Endothelial cell of umbilical vein (primary cell): ENCODE measurements around the gene ZMIZ1. TPM values are rescaled to one million over a fixed set of nuclear protein-coding genes. Genes with fewer than 3 reads are reported as not detected.

Source experiments
- BruUV-seq: library from RNA; stranded (reverse); fragments of 400-500 nt; replicated peaks from 2 replicates; lab custom pipeline; 2021; lab: Mats Ljungman, UMichigan
- CTCF ChIA-PET: fragments of 300-600, 350-600 bp; sonication (Branson Sonifier 250); formaldehyde crosslinking; loops from one replicate; lab custom pipeline; 2021; ENCODE audit warnings: antibody characterized with exemption, inconsistent platforms; lab: Charles Lee
- POLR2A ChIA-PET: fragments of 300-600, 350-600 bp; sonication (Branson Sonifier 250); formaldehyde crosslinking; loops from one replicate; lab custom pipeline; 2021; ENCODE audit warnings: antibody characterized with exemption, inconsistent platforms; lab: Charles Lee
- DNase-seq: peaks from one replicate; pipeline ENCODE4 v3.0.0-alpha.2; 2011; ENCODE audit warnings: low read depth, low spot score
- FAIRE-seq: peaks from 2 replicates; lab custom pipeline; 2011; peaks lifted over from hg19 to GRCh38; lab: Jason Lieb, UNC
- H2AFZ ChIP-seq: 2 replicates; pipeline ENCODE4 v1.6.0; 2012; ENCODE audit warnings: low read depth, low read length, control low read depth, inconsistent platforms
- H3K27ac ChIP-seq: 2 replicates; pipeline ENCODE4 v1.5.1; 2011; ENCODE audit warnings: low read depth, mild to moderate bottlenecking, control low read depth, low read length, moderate library complexity; ENCODE audit not compliant: insufficient read depth
- H3K27me3 ChIP-seq, 2 experiments: 2 replicates each; pipeline versions ENCODE4 v1.6.0 to v1.6.1; 2011; ENCODE audit warnings: low read length in 2 of 2, mixed read lengths in 1 of 2; ENCODE audit not compliant: control insufficient read depth in 2 of 2, insufficient read depth in 2 of 2
- H3K36me3 ChIP-seq, 2 experiments: 2 replicates in 1 of 2; 3 replicates in 1 of 2; pipeline ENCODE4 v1.5.1; 2011; ENCODE audit warnings: low read length in 2 of 2, mild to moderate bottlenecking in 1 of 2, moderate library complexity in 1 of 2; ENCODE audit not compliant: control insufficient read depth in 2 of 2, insufficient read depth in 2 of 2; ENCODE audit errors: extremely low read depth in 1 of 2
- H3K4me1 ChIP-seq: 3 replicates; pipeline ENCODE4 v1.5.1; 2011; ENCODE audit warnings: mild to moderate bottlenecking, low read length; ENCODE audit not compliant: control insufficient read depth, insufficient read depth; ENCODE audit errors: extremely low read depth
- H3K4me2 ChIP-seq: 2 replicates; pipeline ENCODE4 v1.6.1; 2011; ENCODE audit warnings: low read length, control low read depth, mixed read lengths; ENCODE audit not compliant: insufficient read depth
- H3K4me3 ChIP-seq, 3 experiments: fragments of 200-600 bp in 1 of 3; sonication (generic), shearing (Covaris generic) in 1 of 3; replicated peaks in 1 of 3; 2 replicates each; pipeline ENCODE4 v1.5.1; 2011 to 2016; ENCODE audit warnings: control low read depth in 3 of 3, low read length in 3 of 3, mild to moderate bottlenecking in 2 of 3, inconsistent platforms in 1 of 3, low read depth in 1 of 3, moderate library complexity in 1 of 3; ENCODE audit not compliant: insufficient read depth in 1 of 3
- H3K79me2 ChIP-seq: 2 replicates; pipeline ENCODE4 v1.6.0; 2012; ENCODE audit warnings: low read length, inconsistent platforms; ENCODE audit not compliant: control insufficient read depth, insufficient read depth
- H3K9ac ChIP-seq: replicated peaks from 2 replicates; pipeline ENCODE3; 2011; ENCODE audit warnings: low read length, control low read depth; ENCODE audit not compliant: insufficient read depth; ENCODE audit errors: extremely low read depth
- H3K9me1 ChIP-seq: replicated peaks from 3 replicates; pipeline ENCODE4 v1.6.0; 2011; ENCODE audit warnings: mild to moderate bottlenecking, low read length; ENCODE audit not compliant: control insufficient read depth, insufficient read depth; ENCODE audit errors: extremely low read depth
- H3K9me3 ChIP-seq: replicated peaks from 2 replicates; pipeline ENCODE4 v1.5.1; 2012; ENCODE audit warnings: low read length, inconsistent platforms; ENCODE audit not compliant: control insufficient read depth, insufficient read depth
- H4K20me1 ChIP-seq: replicated peaks from 2 replicates; pipeline ENCODE3; 2011; ENCODE audit warnings: mild to moderate bottlenecking, low read length; ENCODE audit not compliant: control insufficient read depth, insufficient read depth; ENCODE audit errors: extremely low read depth
- EZH2 ChIP-seq: IDR thresholded peaks from 2 replicates; pipeline ENCODE4 v1.6.1; 2012; ENCODE audit warnings: borderline replicate concordance, low read depth, mild to moderate bottlenecking, moderate library complexity, low read length, inconsistent platforms; ENCODE audit not compliant: severe bottlenecking
- FOS ChIP-seq: IDR thresholded peaks from 2 replicates; pipeline ENCODE4 v1.6.1; 2011; ENCODE audit warnings: mild to moderate bottlenecking, low read length, moderate library complexity, borderline replicate concordance; ENCODE audit not compliant: insufficient read depth
- GATA2 ChIP-seq: IDR thresholded peaks from 2 replicates; pipeline ENCODE4 v1.7.0; 2011; ENCODE audit warnings: low read depth, mild to moderate bottlenecking, moderate library complexity, mixed read lengths, low read length; ENCODE audit not compliant: insufficient read length, insufficient read depth
- JUN ChIP-seq: IDR thresholded peaks from 2 replicates; pipeline ENCODE4 v1.6.1; 2011; ENCODE audit warnings: borderline replicate concordance, low read depth; ENCODE audit not compliant: insufficient read length, insufficient read depth
- MYC ChIP-seq: IDR thresholded peaks from one replicate; pipeline ENCODE4 v1.6.1; 2011; ENCODE audit warnings: mild to moderate bottlenecking, low read depth, low read length
- POLR2A ChIP-seq: IDR thresholded peaks from 2 replicates; pipeline ENCODE4 v1.6.1; 2012; ENCODE audit warnings: low read depth, mild to moderate bottlenecking, control low read depth, low read length
- POLR2AphosphoS5 ChIP-seq: IDR thresholded peaks from 2 replicates; pipeline ENCODE4 v1.6.1; 2012; ENCODE audit warnings: low read depth, mild to moderate bottlenecking, control low read depth, low read length, moderate library complexity; ENCODE audit not compliant: insufficient read depth
- dilution Hi-C: fragments of 300-500 bp; cut with MboI; formaldehyde crosslinking; loops from one replicate; pipeline ENCODE4 v1.15.0; 2019; ENCODE audit warnings: low sequenced_read_pairs; ENCODE audit not compliant: extremely low pct_ligation_motif_present
- intact Hi-C: fragments of 100-400 bp; cut with micrococcal nuclease; formaldehyde crosslinking; loops from one replicate; pipeline ENCODE4 v1.10.0; 2022
- polyA plus RNA-seq, 4 experiments: library from polyadenylated mRNA; depleted of rRNA in 3 of 4; stranded (reverse) in 3 of 4; unstranded in 1 of 4; fragments of >200 nt; gene quantifications; 2 replicates each; pipeline versions ENCODE4 v1.2.1 to v1.2.3, GENCODE V29; 2011 to 2012; ENCODE audit warnings: missing spikeins in 1 of 4
- total RNA-seq: library from RNA; stranded (reverse); gene quantifications from 2 replicates; pipeline ENCODE4 v1.2.3, GENCODE V29; 2021
- TF ChIP-seq, protein P1 (sequence below): IDR thresholded peaks from 2 replicates; pipeline ENCODE4 v1.6.1; 2011; ENCODE audit not compliant: insufficient read depth, insufficient read length
- TF ChIP-seq, protein P2 (sequence below), 2 donors: IDR thresholded peaks; 1 replicate in 1 of 2; 2 replicates in 1 of 2; pipeline ENCODE4 v1.5.1; 2011; ENCODE audit warnings: low read length in 2 of 2, mild to moderate bottlenecking in 2 of 2, moderate library complexity in 2 of 2, control low read depth in 1 of 2, inconsistent platforms in 1 of 2, low read depth in 1 of 2; ENCODE audit not compliant: insufficient read depth in 1 of 2; ENCODE audit errors: extremely low read depth in 1 of 2

ZMIZ1 gene
- total and polyA plus RNA-seq, 2 donors (not counting 3 experiments of a cell fraction or from before 2014, with no cell fraction given), result 12.5 to 46.7 TPM

DNA sequence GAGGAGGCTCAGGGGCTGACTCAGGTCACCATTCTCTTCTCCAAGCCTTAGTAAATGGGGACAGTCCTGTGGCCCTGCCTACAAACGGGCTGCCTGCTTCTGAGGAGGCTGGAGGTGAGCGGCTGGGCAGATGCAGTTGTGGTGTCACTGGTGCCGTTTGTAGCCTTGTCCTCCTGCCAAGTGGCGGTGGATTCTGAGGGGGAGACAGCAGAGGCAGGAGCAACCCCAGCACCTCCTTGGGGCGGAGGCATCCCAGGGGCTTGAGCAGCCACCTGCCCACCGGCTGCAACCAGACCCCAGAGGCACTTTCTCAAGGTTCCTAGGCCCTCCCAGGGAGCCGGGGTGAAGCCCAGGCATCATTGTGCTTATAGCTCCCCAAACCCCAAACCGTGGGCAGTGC, 112.5 kb downstream of the ZMIZ1 start:
- FAIRE-seq (no peak), DNase-seq (no peak)
- ChIA-PET POLR2A (no interaction called here), CTCF (interaction anchor here (1.0 kb wide), 1 partner anchor 14 kb away, joined by 5 read pairs; no protein-coding TSS in a partner anchor)
- no TSS peak for BruUV-seq
- Histone ChIP-seq H3K9me3 (no peaks in the 10 kb centered on the region), H3K79me2 (no peaks in the 10 kb centered on the region), H3K27ac (no peak overlapping the region), H3K4me1 (peaks cover 64% of the 10 kb centered on the region), H2AFZ (no peak overlapping the region), H3K9me1 (no peaks in the 10 kb centered on the region), H3K4me3 (no peak overlapping the region), H3K36me3 (no peaks in the 10 kb centered on the region), H3K4me2 (no peak overlapping the region), H3K9ac (no peak overlapping the region), H3K27me3 (no peaks in the 10 kb centered on the region), H4K20me1 (no peaks in the 10 kb centered on the region)
- dilution Hi-C loops (no loop called here), intact Hi-C loops (no loop called here)
- no peak for TF ChIP-seq MYC
- no peak for TF ChIP-seq FOS
- TF ChIP-seq, protein P1, sequence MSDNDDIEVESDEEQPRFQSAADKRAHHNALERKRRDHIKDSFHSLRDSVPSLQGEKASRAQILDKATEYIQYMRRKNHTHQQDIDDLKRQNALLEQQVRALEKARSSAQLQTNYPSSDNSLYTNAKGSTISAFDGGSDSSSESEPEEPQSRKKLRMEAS, result no peak
- no peak for TF ChIP-seq JUN
- TF ChIP-seq, protein P2, sequence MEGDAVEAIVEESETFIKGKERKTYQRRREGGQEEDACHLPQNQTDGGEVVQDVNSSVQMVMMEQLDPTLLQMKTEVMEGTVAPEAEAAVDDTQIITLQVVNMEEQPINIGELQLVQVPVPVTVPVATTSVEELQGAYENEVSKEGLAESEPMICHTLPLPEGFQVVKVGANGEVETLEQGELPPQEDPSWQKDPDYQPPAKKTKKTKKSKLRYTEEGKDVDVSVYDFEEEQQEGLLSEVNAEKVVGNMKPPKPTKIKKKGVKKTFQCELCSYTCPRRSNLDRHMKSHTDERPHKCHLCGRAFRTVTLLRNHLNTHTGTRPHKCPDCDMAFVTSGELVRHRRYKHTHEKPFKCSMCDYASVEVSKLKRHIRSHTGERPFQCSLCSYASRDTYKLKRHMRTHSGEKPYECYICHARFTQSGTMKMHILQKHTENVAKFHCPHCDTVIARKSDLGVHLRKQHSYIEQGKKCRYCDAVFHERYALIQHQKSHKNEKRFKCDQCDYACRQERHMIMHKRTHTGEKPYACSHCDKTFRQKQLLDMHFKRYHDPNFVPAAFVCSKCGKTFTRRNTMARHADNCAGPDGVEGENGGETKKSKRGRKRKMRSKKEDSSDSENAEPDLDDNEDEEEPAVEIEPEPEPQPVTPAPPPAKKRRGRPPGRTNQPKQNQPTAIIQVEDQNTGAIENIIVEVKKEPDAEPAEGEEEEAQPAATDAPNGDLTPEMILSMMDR (IDR thresholded peaks at IDR 0.05; ENCODE audit: extremely low read depth in 1 of 2, insufficient read depth in 1 of 2, low read depth in 1 of 2, low read length in 2 of 2), result no peak
- TF ChIP-seq POLR2A, result no peak
- no peak for TF ChIP-seq GATA2
- TF ChIP-seq EZH2, result no peak
- TF ChIP-seq POLR2AphosphoS5, result no peak
